GM19468 (cell line): Measurements from ENCODE around the gene TNNT3.

Experiments
- ATAC-seq: cut with Tn5 transposase; IDR thresholded peaks from one replicate; pipeline ENCODE4 v1.9.1; 2021; ENCODE audit warnings: mild to moderate bottlenecking, moderate library complexity, moderate number of reproducible peaks; ENCODE audit not compliant: unreplicated experiment; ENCODE audit errors: extremely low read depth

TNNT3 gene

GRCh38 chr11:1920128-1920908, 815 bp downstream of the TNNT3 start:
- no peak for ATAC-seq

- no peak for ATAC-seq
Measured at GRCh38 chr11:1920909-1921573, 1.5 kb downstream of the TNNT3 start.

- ATAC-seq: no peak
Measured at GRCh38 chr11:1921574-1922141, 2.2 kb downstream of the TNNT3 start.

GRCh38 chr11:1922481-1923081, 3.1 kb downstream of the TNNT3 start:
- ATAC-seq: no peak

GRCh38 chr11:1923201-1923956, 3.9 kb downstream of the TNNT3 start:
- ATAC-seq: no peak

- ATAC-seq: no peak
Measured at GRCh38 chr11:1924181-1924580, 4.7 kb downstream of the TNNT3 start.

- no peak for ATAC-seq
Measured at GRCh38 chr11:1924646-1925372, 5.3 kb downstream of the TNNT3 start.

- ATAC-seq: no peak
Measured at GRCh38 chr11:1925373-1926155, 6.1 kb downstream of the TNNT3 start.

GRCh38 chr11:1926156-1927025, 6.9 kb downstream of the TNNT3 start:
- ATAC-seq: no peak

- ATAC-seq: no peak
Measured at GRCh38 chr11:1927026-1927847, 7.7 kb downstream of the TNNT3 start.

- ATAC-seq: no peak
Measured at GRCh38 chr11:1927848-1928469, 8.5 kb downstream of the TNNT3 start.

GRCh38 chr11:1928470-1928890, 9.0 kb downstream of the TNNT3 start:
- no peak for ATAC-seq

GRCh38 chr11:1928891-1929541, 9.5 kb downstream of the TNNT3 start:
- ATAC-seq: no peak

- ATAC-seq: no peak
Measured at GRCh38 chr11:1929621-1930461, 10.3 kb downstream of the TNNT3 start.

GRCh38 chr11:1930462-1930830, 10.9 kb downstream of the TNNT3 start:
- ATAC-seq: no peak
